GM19239 (cell line): ENCODE results near the gene HS6ST3.
"Not testable (repeated sequence)": the region's sequence is repeated elsewhere in the genome, so short reads cannot be mapped to it uniquely, and the experiment has no call there.

Experiments used
- DNase-seq: peaks from one replicate; pipeline ENCODE4 v3.0.0; 2011; ENCODE audit warnings: low spot score; ENCODE audit not compliant: insufficient read length
- FAIRE-seq: peaks from 2 replicates; lab custom pipeline; 2011; peaks lifted over from hg19 to GRCh38; lab: Jason Lieb, UNC

The HS6ST3 gene

DNA sequence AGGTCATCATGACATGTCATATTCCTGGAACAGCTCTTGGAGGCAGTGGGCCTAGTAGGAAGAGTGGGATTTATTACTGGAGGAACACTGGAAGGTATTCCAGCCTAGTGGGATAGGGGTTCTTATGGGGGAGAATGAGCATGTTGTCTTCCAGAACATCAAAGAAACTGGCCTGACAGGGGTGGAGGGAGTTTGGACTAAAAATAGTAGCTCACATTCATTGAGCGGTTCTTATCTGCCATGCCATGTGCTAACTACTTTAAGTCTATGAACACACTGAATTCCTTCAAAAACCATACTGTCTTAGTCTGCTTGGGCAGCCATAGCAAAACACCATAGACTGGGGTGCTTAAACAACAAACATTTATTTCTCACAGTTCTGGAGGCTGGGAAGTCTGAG, 413.6 kb downstream of the HS6ST3 start:
- no peak for FAIRE-seq
- no peak for DNase-seq

DNA sequence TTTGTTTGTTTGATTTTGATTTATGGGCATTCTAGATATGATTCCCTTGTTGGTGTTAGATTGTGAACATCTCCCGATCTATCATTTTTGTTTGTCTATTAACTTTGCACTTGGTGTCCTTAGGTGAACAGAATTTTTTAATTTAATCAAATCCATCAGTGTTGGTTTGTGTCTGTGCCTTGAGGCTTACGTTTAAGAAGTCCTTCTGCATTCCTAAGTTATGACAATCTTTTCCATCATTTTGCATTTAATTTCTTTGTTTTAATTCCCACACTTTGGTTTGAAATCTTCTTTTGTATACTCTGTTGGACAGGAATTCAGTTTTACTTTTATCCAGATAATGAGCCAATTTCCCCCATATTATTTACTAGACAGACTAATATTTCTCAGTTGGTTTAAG, 421.7 kb downstream of the HS6ST3 start:
- FAIRE-seq (no peak), DNase-seq (no peak)

DNA sequence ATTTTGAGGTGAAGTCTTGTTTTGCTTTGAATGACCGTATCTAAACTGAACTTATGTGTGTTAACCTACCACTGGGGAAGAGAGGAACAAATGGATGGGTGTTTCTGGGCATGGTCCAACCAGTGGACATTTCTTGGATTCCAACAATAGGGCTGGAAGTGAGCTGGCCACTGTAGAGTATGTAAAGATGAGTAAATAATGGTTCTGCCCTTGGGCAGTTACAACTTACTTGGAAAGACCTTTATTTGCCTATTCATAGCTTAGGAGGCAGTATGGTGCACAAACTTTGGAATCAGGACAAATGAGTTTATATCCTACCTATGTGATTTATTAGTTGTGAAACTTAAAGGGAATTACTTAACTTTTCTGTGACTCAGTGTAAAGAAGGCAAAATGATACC, 429.5 kb downstream of the HS6ST3 start:
- FAIRE-seq, result no peak
- no peak for DNase-seq

- FAIRE-seq, DNase-seq: not testable (repeated sequence)
Observed at GRCh38 chr13:96524398-96525020, 434.6 kb downstream of the HS6ST3 start.

DNA sequence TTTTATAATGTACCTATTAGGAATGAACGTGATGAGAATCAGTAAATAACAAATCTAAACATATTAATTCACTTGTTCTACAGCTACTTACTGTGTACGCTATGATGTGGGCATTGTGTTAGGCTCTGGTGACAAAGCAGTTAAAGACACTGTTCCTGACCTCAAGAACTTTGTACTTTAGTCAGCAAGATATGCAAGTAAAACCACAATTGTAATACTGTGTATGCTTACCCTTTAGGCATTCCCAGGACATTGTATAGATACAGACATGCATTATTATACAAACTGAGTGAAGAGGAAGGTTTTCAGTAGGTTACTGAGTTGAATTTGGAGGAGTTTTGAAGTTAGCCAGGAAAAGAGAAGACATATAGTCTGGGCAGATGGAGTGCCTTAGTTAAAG, 435.8 kb downstream of the HS6ST3 start:
- FAIRE-seq (no peak), DNase-seq (no peak)

- FAIRE-seq (no peak), DNase-seq (no peak)
Observed at GRCh38 chr13:96527497-96527896, 437.6 kb downstream of the HS6ST3 start.

GRCh38 chr13:96532804-96533203, 442.9 kb downstream of the HS6ST3 start:
- no peak for DNase-seq

GRCh38 chr13:96533408-96533807, 443.5 kb downstream of the HS6ST3 start:
- FAIRE-seq, result no peak
- no peak for DNase-seq

More at GRCh38 chr13:96532804-96533203, 442.9 kb downstream of the HS6ST3 start:
- FAIRE-seq, result no peak

GRCh38 chr13:96539791-96540190, 449.9 kb downstream of the HS6ST3 start:
- FAIRE-seq (no peak), DNase-seq (no peak)

DNA sequence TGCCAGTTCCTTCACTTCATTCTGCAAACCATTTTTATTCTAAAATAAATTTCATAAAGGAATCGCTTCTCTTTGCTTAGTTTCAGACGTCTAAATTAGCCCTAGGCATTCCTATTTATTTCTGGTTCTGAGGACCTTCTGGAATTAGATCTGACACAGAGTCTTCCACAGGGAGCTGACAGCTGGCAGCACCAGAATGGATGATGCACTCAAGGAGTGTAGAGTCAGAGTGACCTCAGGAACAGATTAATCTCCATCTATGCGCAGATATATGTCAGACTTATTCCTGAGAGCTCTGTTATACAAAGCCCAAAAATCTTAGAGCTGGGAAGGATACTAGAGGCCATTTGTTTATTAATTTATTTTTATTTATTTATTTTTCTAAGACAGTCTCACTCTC, 450.8 kb downstream of the HS6ST3 start:
- FAIRE-seq (no peak), DNase-seq (no peak)

DNA sequence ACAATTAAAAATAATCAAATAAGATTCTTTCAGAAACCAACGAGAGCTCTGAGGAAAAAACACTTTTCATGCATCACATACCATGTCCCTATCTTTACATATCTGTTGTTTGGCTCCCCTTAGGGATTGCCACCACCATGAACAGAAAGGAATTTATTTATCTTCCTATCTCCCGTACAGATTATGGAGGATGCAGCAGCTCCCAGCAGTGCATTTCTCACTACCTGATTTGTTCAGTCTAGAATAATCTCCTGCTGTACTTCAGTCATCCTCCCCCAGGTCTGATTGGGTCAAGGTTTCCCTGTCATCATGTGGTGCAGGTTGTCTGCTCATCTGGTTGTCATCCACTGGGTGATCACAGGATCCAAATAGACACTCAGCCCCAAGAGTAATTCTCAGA, 453.1 kb downstream of the HS6ST3 start:
- FAIRE-seq (no peak), DNase-seq (no peak)

DNA sequence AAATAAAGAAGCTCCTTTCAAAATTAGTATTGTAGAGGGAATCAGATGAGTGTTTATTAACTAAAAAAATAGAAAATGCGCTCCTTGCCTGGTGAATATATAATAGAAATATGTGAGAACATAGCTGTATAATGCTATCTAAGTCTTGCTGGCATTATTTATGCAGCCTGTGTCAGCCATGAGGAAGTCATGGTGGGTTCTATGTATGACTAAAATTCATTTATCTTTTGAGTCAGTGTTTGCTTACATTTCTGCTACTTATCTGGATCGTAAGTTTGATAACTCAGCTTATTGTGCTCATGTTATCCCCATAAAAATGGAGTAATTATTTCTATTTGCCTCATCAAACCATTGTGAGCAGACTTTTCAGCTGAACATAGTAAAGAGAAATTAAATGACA, 455.1 kb downstream of the HS6ST3 start:
- DNase-seq (no peak), FAIRE-seq (no peak)

- FAIRE-seq (no peak), DNase-seq (no peak)
Observed at GRCh38 chr13:96546463-96546862, 456.6 kb downstream of the HS6ST3 start.

DNA sequence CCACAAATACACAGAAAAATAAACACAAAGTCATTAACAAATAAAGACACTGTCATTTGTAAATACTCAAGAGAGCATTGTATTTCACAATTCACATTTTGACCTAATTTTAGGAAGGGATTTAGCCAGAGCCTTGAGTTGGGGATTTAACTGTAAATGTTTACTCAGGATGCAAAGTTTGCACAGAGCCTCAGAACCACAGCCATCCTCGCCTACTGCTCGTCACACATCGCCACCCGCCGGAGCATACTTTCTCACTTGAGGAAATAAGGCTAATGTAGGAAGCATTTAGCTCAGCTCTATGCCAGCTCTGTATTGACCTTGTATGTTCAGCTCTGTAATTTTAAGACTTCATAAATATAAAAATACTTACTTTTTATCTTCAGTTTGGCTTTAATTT, 461.6 kb downstream of the HS6ST3 start:
- DNase-seq, result no peak
- no peak for FAIRE-seq

DNA sequence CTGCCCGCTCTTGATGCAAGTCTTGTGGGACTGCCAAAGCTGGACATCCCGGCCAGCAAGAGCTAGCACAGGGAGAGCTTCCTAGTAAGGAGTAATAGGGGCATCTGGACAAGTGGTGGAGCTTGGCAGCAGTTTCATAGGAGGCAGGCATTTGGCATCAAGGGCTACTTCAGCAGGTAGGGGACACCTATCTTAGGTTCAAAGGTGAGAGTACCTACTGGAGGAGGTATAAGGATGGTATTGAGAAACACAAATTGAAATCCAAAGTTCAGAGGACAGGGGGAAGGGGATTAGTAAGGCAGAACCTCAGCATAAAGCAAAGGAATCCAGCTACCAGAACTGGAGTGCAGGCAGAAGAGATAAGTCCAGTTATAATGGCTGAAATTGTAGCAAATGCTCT, 462.7 kb downstream of the HS6ST3 start:
- no peak for DNase-seq
- FAIRE-seq, result no peak

DNA sequence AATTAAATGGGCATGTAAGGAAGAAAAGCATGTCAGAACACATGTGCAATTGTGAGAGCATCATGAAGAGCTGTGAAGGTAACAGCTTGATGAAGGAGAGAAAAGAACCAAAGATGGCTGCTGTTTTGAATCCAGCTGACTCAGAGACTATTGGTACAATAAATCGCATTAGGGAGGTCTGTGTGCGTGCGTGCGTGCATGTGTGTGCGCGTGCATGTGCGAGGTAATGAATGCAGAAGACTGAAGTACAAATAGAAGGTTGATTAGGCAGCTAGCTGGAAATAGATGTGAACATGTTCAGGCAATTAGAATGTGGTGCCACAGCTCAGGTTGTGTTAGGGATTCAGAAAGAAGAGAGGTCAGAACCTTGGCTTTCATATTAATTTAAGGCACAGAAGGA, 463.9 kb downstream of the HS6ST3 start:
- no peak for DNase-seq
- FAIRE-seq, result no peak

DNA sequence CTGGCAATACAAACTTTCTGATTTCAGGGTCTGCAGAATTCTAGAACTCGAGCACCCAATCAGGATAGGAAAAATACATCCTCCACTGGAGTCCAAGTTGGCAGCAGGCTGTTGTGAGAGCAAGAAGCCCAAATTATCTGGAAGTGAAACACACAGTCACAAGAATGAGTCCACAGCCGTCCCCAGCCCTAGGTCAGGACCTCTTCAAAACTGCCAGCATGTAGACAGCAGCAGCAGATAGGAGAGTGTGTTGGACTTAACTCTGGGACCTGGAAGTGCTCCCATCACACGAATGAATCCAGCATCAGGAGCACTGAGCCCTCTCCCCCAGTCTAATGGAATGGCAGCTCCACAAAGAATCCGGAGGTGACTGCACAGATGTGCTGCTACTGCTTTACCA, 483.7 kb downstream of the HS6ST3 start:
- DNase-seq (no peak), FAIRE-seq (no peak)

- FAIRE-seq (no peak), DNase-seq (no peak)
Observed at GRCh38 chr13:96575423-96576320, 485.8 kb downstream of the HS6ST3 start.

- no peak for DNase-seq
- no peak for FAIRE-seq
Observed at GRCh38 chr13:96581741-96582140, 491.8 kb downstream of the HS6ST3 start.

DNA sequence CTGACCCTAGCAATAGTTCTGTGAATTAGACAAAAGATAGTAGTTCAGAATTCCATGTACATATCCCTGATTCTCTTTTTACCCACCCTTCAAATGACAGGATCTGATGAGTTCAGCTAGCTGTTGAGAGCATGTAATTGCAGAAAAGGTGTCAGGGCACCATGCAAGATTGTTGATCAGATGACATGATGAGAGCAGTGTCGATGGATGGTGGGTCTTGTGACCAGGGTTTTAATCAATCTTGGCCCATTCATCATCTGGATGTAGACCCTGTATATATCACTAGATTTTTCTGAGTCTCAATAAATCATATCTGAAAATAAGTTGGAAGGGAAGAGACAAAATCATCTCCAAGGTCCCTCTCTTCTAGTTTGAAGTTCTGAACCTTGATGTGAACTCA, 525.3 kb downstream of the HS6ST3 start:
- FAIRE-seq (no peak), DNase-seq (no peak)

- DNase-seq (no peak), FAIRE-seq (no peak)
Observed at GRCh38 chr13:96617528-96617927, 527.6 kb downstream of the HS6ST3 start.
